Fibroblast of villous mesenchyme (primary cell): ENCODE measurements around the gene PDIK1L. TPM values are rescaled to one million over a fixed set of nuclear protein-coding genes. Genes with fewer than 3 reads are reported as not detected.
"Not testable (repeated sequence)": the region's sequence is repeated elsewhere in the genome, so short reads cannot be mapped to it uniquely, and the experiment has no call there.

ENCODE experiments used
- DNase-seq: peaks from one replicate; pipeline ENCODE4 v3.0.0-alpha.2; 2010; ENCODE audit warnings: low read depth
- H3K4me3 ChIP-seq: 2 replicates; pipeline ENCODE4 v1.5.1; 2011; ENCODE audit warnings: low read depth, mild to moderate bottlenecking, low read length
- total RNA-seq: library from RNA; depleted of rRNA; stranded (reverse); fragments of >200 nt; gene quantifications from 2 replicates; pipeline ENCODE4 v1.2.3, GENCODE V29; 2012
- TF ChIP-seq, protein P1 (sequence below): IDR thresholded peaks from 2 replicates; pipeline ENCODE4 v1.5.1; 2012; ENCODE audit warnings: low read depth, mild to moderate bottlenecking, low read length; ENCODE audit not compliant: insufficient read depth

The PDIK1L gene
- total RNA-seq, 1 donor: 2.6 TPM

DNA sequence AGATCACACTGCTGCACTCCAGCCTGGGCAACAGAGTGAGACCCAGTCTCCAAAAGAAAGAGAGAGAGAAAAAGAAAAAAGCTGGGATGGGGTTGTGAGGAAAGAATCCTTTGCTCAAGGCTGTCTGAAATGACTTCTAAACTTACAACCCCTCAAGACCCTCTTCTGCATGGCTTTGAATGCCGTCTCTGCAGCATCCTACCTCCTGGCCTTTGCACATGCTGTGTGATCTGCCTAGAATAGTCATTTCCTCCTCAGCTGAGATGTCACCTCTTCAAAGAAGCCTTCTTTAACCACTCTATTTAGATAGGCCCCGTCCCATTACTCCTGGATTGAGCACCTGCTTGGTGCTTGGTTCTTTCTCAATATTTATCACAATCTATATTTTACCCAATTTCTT lies 26.8 kb upstream of the PDIK1L start:
- no peak for DNase-seq
- TF ChIP-seq, protein P1, sequence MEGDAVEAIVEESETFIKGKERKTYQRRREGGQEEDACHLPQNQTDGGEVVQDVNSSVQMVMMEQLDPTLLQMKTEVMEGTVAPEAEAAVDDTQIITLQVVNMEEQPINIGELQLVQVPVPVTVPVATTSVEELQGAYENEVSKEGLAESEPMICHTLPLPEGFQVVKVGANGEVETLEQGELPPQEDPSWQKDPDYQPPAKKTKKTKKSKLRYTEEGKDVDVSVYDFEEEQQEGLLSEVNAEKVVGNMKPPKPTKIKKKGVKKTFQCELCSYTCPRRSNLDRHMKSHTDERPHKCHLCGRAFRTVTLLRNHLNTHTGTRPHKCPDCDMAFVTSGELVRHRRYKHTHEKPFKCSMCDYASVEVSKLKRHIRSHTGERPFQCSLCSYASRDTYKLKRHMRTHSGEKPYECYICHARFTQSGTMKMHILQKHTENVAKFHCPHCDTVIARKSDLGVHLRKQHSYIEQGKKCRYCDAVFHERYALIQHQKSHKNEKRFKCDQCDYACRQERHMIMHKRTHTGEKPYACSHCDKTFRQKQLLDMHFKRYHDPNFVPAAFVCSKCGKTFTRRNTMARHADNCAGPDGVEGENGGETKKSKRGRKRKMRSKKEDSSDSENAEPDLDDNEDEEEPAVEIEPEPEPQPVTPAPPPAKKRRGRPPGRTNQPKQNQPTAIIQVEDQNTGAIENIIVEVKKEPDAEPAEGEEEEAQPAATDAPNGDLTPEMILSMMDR: no peak
- no peak overlapping the region for H3K4me3 ChIP-seq

DNA sequence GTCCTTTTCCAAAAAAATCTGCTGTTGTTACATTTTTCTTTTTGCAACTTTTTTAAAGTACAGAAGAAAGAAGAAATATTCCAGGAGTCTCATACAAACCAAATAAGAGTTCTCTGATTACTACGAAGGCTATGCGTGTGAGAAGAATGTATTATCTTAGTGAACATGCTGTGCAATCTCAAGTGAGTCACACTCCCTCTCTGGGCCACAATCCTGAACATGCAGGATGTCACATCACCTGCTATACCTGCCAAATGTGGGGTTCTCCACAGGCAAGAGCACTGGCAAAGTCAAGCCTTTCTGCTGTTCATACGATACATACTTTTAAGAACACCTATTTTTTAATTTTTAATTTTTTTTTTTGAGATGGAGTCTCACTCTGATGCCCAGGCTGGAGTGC lies 22.5 kb upstream of the PDIK1L start:
- TF ChIP-seq, protein P1: no peak
- DNase-seq: no peak
- H3K4me3 ChIP-seq: no peak overlapping the region

DNA sequence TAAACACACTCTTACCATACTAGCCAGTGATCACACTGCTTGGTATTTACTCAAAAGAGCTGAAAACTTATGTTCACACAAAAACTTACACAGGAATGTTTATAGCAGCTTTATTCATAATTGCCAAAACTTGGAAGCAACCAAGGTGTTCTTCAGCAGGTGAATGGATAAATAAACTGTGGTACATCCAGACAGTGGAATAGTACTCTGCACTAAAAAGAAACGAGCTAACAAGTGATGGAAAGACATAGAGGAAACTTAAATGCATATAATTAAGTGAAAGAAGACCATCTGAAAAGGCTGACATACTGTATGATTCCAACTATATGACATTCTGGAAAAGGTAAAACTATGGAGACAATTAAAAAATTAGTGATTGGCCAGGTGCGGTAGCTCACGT lies 20.7 kb upstream of the PDIK1L start:
- no peak for DNase-seq
- TF ChIP-seq, protein P1: no peak
- no peak overlapping the region for H3K4me3 ChIP-seq

DNA sequence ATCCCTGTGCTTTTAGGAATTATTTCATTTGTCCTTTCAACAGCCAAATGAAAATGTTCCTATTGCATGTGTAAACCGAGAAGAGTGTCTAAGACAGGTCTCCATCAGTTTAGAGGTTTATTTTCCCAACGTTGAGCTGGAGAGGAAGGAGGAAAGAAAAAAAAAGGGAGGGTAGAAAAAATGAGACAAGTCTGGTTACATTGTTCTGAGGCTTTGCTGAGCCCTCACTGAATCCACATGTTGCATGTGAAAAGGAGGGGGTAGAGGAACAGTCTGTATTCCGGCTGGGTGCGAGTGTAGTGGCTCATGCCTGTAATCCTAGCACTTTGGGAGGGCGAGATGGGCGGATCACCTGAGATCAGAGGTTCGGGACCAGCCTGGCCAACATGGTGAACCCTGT lies 19.2 kb upstream of the PDIK1L start:
- H3K4me3 ChIP-seq: no peak overlapping the region
- DNase-seq: no peak
- TF ChIP-seq, protein P1: no peak

GRCh38 chr1:26093569-26093968 lies 18.1 kb upstream of the PDIK1L start:
- not testable (repeated sequence) for DNase-seq, H3K4me3 ChIP-seq

DNA sequence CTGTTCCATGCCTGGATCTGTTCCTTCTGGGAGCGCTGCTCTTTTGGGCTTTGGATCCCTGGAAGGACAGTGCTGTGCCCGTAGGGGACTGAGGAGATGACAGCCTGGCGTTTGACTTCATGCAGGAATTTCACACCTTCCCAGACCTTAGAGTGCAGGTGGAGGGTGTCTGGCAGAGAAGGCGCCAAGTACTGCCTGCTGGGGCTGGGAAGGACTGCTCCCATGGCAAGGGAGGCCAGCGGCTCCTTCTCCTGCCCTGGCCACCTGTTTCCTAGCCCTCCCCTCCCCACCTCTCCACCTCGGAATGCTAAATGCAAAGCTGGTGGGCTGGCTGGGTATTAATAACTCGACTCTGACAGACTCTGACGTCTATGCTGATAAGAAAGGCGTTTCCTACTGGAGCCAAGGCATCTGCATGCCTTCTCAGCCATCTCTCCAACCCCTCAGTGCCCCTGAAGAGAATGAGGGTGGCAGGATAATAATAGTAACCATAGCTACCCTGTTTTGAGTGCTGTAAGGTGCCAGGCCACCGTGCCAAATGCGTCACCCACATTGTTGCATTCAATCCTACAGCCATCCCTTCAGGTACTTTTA lies 17.5 kb upstream of the PDIK1L start:
- TF ChIP-seq, protein P1: no peak
- DNase-seq: no peak
- H3K4me3 ChIP-seq: no peak overlapping the region

DNA sequence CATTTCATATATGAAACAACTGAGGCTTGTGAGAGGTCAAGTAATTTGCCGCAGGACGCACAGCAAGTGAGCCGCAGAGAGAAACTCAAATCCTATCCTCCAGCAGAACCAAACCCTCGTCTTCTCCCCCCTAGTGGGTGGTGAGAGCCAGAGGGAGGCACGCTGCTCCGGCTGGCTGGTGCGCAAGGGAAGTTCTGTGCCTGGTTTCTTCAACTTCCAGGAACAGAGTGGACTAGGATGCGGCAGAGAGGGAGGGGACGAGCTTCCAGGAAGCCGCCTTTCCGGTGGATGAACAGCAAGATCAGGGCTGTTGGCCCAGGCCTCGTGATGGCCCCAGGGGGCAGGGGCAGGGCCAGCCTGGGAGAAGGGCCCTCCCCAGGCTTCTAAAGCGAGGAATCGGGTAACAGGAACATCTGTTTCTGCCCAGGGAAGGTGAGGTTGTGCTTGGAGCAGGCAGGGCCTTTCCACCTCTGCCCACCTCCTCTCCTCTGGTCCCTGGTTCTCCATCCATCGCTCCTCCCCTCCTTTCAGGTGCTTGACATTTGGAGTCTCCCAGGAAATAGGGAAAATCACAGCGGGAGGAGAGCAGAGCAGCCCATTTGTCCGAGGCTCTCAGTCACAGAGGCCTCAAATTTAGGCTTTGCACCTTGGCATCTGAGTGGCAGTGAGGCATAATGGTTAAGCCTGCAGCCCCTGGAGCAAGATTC lies 16.8 kb upstream of the PDIK1L start:
- TF ChIP-seq, protein P1: peak; percentile 32
- no peak overlapping the region for H3K4me3 ChIP-seq
- peak; percentile 54 for DNase-seq
